AG04450 (cell line): ENCODE data around the gene MBNL1. TPM values are rescaled to one million over a fixed set of nuclear protein-coding genes. Genes with fewer than 3 reads are reported as not detected.
"Not testable (repeated sequence)": the region's sequence is repeated elsewhere in the genome, so short reads cannot be mapped to it uniquely, and the experiment has no call there.

Experiments
- CTCF ChIA-PET: fragments of 300-600, 350-600 bp; formaldehyde crosslinking; extraction: SDS; loops from one replicate; lab custom pipeline; 2022; ENCODE audit warnings: antibody characterized with exemption, inconsistent platforms; lab: Charles Lee
- POLR2A ChIA-PET: fragments of 350-600 bp; formaldehyde crosslinking; extraction: SDS; loops from one replicate; lab custom pipeline; 2021; ENCODE audit warnings: antibody characterized with exemption, inconsistent platforms; lab: Yijun Ruan, JAX
- DNase-seq: peaks from one replicate; pipeline ENCODE4 v3.0.0-alpha.2; 2011; ENCODE audit warnings: low read depth, low spot score
- H3K27ac ChIP-seq: one replicate; pipeline ENCODE4 v1.5.1; 2012; ENCODE audit warnings: low read depth, low read length, control low read depth
- H3K27me3 ChIP-seq: one replicate; pipeline ENCODE4 v1.6.0; 2012; ENCODE audit warnings: low read length; ENCODE audit not compliant: control insufficient read depth, insufficient read depth
- H3K4me3 ChIP-seq: 2 replicates; pipeline ENCODE4 v1.5.1; 2011; ENCODE audit warnings: mild to moderate bottlenecking, low read depth, low read length, control low read depth
- H3K9me3 ChIP-seq: 2 replicates; pipeline ENCODE4 v1.5.1; 2012; ENCODE audit warnings: low read length; ENCODE audit not compliant: control insufficient read depth, insufficient read depth
- CTCF ChIP-seq: IDR thresholded peaks from 2 replicates; pipeline ENCODE4 v1.5.1; 2011; ENCODE audit warnings: low read depth, low read length, control low read depth, inconsistent platforms
- polyA plus RNA-seq: library from polyadenylated mRNA; depleted of rRNA; stranded (reverse); fragments of >200 nt; gene quantifications from 2 replicates; pipeline ENCODE4 v1.2.3, GENCODE V29; 2011

MBNL1 gene
- polyA plus RNA-seq, 1 experiment = 92.1 TPM

- no peak overlapping the region for H3K27ac ChIP-seq
- ChIA-PET POLR2A (no interaction called here), CTCF (no interaction called here)
- no peaks in the 10 kb centered on the region for H3K9me3 ChIP-seq
- no peak overlapping the region for H3K4me3 ChIP-seq
- no peak for TF ChIP-seq CTCF
- DNase-seq = no peak
- no peaks in the 10 kb centered on the region for H3K27me3 ChIP-seq
These were observed 128.1 kb downstream of the MBNL1 start for GRCh38 chr3:152396867-152397266.

GRCh38 chr3:152397348-152397747, 128.6 kb downstream of the MBNL1 start:
- DNase-seq, H3K27ac ChIP-seq, H3K4me3 ChIP-seq, POLR2A ChIA-PET, CTCF ChIA-PET, H3K9me3 ChIP-seq, H3K27me3 ChIP-seq: not testable (repeated sequence)

- H3K27me3 ChIP-seq = no peaks in the 10 kb centered on the region
- no peak overlapping the region for H3K4me3 ChIP-seq
- ChIA-PET CTCF (interaction anchor here (0.5 kb wide), 1 partner anchor 373 kb away, joined by 5 read pairs; no protein-coding TSS in a partner anchor), POLR2A (no interaction called here)
- DNase-seq = no peak
- H3K9me3 ChIP-seq = no peaks in the 10 kb centered on the region
- no peak for TF ChIP-seq CTCF
- H3K27ac ChIP-seq = no peak overlapping the region
These were observed 129.8 kb downstream of the MBNL1 start for GRCh38 chr3:152398495-152398894.

- no peak overlapping the region for H3K27ac ChIP-seq
- DNase-seq = no peak
- CTCF ChIA-PET = interaction anchor here (0.8 to 1.8 kb wide), 2 partner anchors 16 to 45 kb away, joined by 3 to 6 read pairs; no protein-coding TSS in a partner anchor
These were observed 130.6 kb downstream of the MBNL1 start for GRCh38 chr3:152399374-152399773.

GRCh38 chr3:152400887-152401286, 132.2 kb downstream of the MBNL1 start:
- no peaks in the 10 kb centered on the region for H3K27me3 ChIP-seq
- POLR2A ChIA-PET = no interaction called here
- H3K4me3 ChIP-seq = no peak overlapping the region
- DNase-seq = peak; percentile 59
- no peak for TF ChIP-seq CTCF
- CTCF ChIA-PET = interaction anchor here (1.8 kb wide), 1 partner anchor 43 kb away, joined by 6 read pairs; no protein-coding TSS in a partner anchor
- H3K9me3 ChIP-seq = no peaks in the 10 kb centered on the region
- H3K27ac ChIP-seq = no peak overlapping the region

More at GRCh38 chr3:152399374-152399773, 130.6 kb downstream of the MBNL1 start:
- TF ChIP-seq CTCF = no peak
- Histone ChIP-seq H3K9me3 (no peaks in the 10 kb centered on the region), H3K4me3 (no peak overlapping the region), H3K27me3 (no peaks in the 10 kb centered on the region)
- POLR2A ChIA-PET = no interaction called here
